ENCODE measurements around the gene PIK3R6.
A peak's percentile ranks its signal among the peaks of the same experiment; 100 is the strongest.
"Not testable (repeated sequence)": the region's sequence is repeated elsewhere in the genome, so short reads cannot be mapped to it uniquely, and the experiment has no call there.

Gene PIK3R6

GRCh38 chr17:8818047-8818446 is 49.4 kb downstream of the PIK3R6 start:
- TF ChIP-seq REST (IDR thresholded peaks at IDR 0.05; ENCODE audit: insufficient replicate concordance, low read depth) (no peak), POLR2AphosphoS5 (IDR thresholded peaks at IDR 0.05; ENCODE audit: low read depth) (no peak), GABPA (IDR thresholded peaks at IDR 0.05; ENCODE audit: low read depth) (no peak), SPI1 (IDR thresholded peaks at IDR 0.05; ENCODE audit: borderline replicate concordance, low read depth) (no peak)
- TF ChIP-seq, protein P1, sequence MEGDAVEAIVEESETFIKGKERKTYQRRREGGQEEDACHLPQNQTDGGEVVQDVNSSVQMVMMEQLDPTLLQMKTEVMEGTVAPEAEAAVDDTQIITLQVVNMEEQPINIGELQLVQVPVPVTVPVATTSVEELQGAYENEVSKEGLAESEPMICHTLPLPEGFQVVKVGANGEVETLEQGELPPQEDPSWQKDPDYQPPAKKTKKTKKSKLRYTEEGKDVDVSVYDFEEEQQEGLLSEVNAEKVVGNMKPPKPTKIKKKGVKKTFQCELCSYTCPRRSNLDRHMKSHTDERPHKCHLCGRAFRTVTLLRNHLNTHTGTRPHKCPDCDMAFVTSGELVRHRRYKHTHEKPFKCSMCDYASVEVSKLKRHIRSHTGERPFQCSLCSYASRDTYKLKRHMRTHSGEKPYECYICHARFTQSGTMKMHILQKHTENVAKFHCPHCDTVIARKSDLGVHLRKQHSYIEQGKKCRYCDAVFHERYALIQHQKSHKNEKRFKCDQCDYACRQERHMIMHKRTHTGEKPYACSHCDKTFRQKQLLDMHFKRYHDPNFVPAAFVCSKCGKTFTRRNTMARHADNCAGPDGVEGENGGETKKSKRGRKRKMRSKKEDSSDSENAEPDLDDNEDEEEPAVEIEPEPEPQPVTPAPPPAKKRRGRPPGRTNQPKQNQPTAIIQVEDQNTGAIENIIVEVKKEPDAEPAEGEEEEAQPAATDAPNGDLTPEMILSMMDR (IDR thresholded peaks at IDR 0.05; ENCODE audit: insufficient read depth, low read length): no peak
- no peak for DNase-seq (ENCODE audit: low read depth in 1 of 2, low spot score in 1 of 2)

GRCh38 chr17:8806926-8807550 is 60.4 kb downstream of the PIK3R6 start:
- peak; percentile 70 to 78 for DNase-seq (ENCODE audit: low read depth in 1 of 2, low spot score in 1 of 2)
- Histone ChIP-seq H3K27me3 (ENCODE audit: insufficient read depth, poor library complexity, severe bottlenecking) (no peaks in the 10 kb centered on the region), H3K4me3 (replicated peaks; ENCODE audit: insufficient read depth, low read length) (no peak overlapping the region), H3K27ac (replicated peaks) (peak overlapping the region; percentile 53)
- TF ChIP-seq GABPA (IDR thresholded peaks at IDR 0.05; ENCODE audit: low read depth) (peak; percentile 64), SPI1 (IDR thresholded peaks at IDR 0.05; ENCODE audit: borderline replicate concordance, low read depth) (peak; percentile 44; the same call in 1 of the 2 replicates), POLR2AphosphoS5 (IDR thresholded peaks at IDR 0.05; ENCODE audit: low read depth) (no peak)

More at GRCh38 chr17:8818047-8818446, 49.4 kb downstream of the PIK3R6 start:
- H3K4me3 ChIP-seq (replicated peaks; ENCODE audit: insufficient read depth, low read length): no peak overlapping the region
- no peak overlapping the region for H3K27ac ChIP-seq (replicated peaks)
- no peaks in the 10 kb centered on the region for H3K27me3 ChIP-seq (ENCODE audit: insufficient read depth, poor library complexity, severe bottlenecking)

DNA sequence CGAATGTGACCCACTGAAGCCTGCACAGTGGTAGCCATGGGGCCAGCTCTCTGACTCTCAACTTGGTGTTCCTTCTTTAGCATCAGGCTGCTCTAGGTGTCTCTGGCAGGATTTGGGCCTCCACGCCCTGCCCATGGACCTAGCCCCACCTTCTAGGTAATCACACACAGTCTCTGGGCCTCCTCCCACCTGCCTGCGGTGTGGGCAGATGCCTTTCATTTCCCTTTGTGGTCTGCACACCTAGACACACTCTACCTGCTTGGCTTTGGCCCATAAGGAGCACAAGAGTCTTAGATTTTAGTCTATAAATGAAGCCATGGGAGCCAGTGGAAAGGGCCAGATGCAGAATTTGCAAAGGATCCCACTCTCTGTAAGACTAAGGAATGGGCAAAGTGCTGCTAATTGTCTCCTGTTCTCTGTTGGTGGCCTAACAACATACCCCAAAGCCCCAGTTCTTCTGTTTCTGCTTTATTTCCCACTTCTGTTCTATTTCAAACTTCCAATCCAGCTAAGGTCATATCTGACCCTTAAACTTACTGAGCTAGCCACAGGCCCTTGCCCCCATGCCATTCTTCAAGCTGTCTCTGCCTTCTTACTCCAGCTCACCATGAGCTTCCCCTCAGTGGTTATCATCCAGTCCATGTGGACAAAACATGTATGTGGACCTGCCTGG is 61.1 kb downstream of the PIK3R6 start:
- H3K4me3 ChIP-seq (replicated peaks; ENCODE audit: insufficient read depth, low read length): no peak overlapping the region
- peak overlapping the region; percentile 53 for H3K27ac ChIP-seq (replicated peaks)
- no peaks in the 10 kb centered on the region for H3K27me3 ChIP-seq (ENCODE audit: insufficient read depth, poor library complexity, severe bottlenecking)
- DNase-seq (ENCODE audit: low read depth in 1 of 2, low spot score in 1 of 2): no peak
- TF ChIP-seq, protein P1 (IDR thresholded peaks at IDR 0.05; ENCODE audit: insufficient read depth, low read length): no peak
- no peak for TF ChIP-seq POLR2AphosphoS5 (IDR thresholded peaks at IDR 0.05; ENCODE audit: low read depth)
- TF ChIP-seq GABPA (IDR thresholded peaks at IDR 0.05; ENCODE audit: low read depth): no peak
- TF ChIP-seq SPI1 (IDR thresholded peaks at IDR 0.05; ENCODE audit: borderline replicate concordance, low read depth): no peak
- no peak for TF ChIP-seq REST (IDR thresholded peaks at IDR 0.05; ENCODE audit: insufficient replicate concordance, low read depth)

- DNase-seq (ENCODE audit: low read depth in 1 of 2, low spot score in 1 of 2); H3K27ac ChIP-seq (replicated peaks); H3K4me3 ChIP-seq (replicated peaks; ENCODE audit: insufficient read depth, low read length); H3K27me3 ChIP-seq (ENCODE audit: insufficient read depth, poor library complexity, severe bottlenecking): not testable (repeated sequence)
These were observed 62.1 kb downstream of the PIK3R6 start for GRCh38 chr17:8805396-8805795.

Measured in HL-60 (cell line).